PC-3 (cell line): ENCODE measurements around the gene NPAS1.

Source experiments
- CTCF ChIP-seq: fragments of 300-600 bp; sonication (generic); conservative IDR thresholded peaks from 2 replicates; pipeline ENCODE4 v1.5.1; 2017; ENCODE audit warnings: antibody characterized with exemption, low read depth, mild to moderate bottlenecking, low read length
- EZH2 ChIP-seq: fragments of 300-600 bp; sonication (generic); IDR thresholded peaks from one replicate; pipeline ENCODE4 v1.6.1; 2017; ENCODE audit warnings: antibody characterized with exemption, mild to moderate bottlenecking, low read length; ENCODE audit not compliant: unreplicated experiment

- TF ChIP-seq CTCF (no peak), EZH2 (no peak)
Measured at GRCh38 chr19:47018923-47019322, 714 bp upstream of the NPAS1 start.
